Measurements from ENCODE around the gene PPM1L.

PPM1L gene

DNA sequence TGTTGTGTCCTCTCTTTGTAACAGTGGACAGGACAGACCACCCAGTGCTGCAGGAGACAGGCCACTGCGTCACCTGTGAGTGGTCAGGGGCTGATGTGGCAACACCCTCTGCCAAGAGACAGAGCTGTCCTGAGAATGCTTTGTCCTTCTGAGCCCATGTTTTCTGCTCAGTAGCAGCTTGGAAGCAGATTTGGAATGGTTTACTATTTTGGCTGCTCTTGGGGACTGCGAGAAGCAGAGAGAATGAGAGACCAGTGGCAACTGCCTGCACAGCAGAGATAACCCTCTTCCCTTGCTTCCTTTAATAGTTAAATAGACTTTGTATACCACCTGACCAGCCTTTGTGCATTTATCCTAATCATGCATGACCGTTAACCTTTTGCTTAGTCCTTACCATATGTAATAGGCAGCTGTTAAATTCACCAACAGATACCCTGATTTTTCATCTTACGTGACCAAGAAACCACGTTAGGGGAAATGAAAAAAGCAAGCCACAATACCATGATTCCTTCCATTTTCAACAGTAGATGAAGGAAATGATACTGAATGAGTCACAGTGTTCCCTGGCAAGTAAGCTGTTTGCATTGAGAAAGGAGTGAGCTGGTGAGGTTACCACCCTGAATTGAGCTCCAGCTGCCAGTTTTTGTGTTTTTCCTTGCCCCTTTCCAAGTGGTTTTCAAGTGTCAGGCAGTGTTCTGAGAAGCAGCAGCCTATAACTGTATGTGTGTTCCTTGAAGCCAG, 313.6 kb downstream of the PPM1L start:
- H2AK5ac ChIP-seq (ENCODE audit: low read length), result no peak overlapping the region
- DNase-seq, result no peak
- no peak overlapping the region for H3K9ac ChIP-seq (ENCODE audit: low read length)
- no peaks in the 10 kb centered on the region for H3K27me3 ChIP-seq (ENCODE audit: insufficient read depth, low read length, poor library complexity)
- H3K27ac ChIP-seq (ENCODE audit: low read depth, low read length), result no peak overlapping the region
- no peak overlapping the region for H3K4me2 ChIP-seq (ENCODE audit: low read length)
- no peak overlapping the region for H4K5ac ChIP-seq (ENCODE audit: low read length)
- H3K79me2 ChIP-seq (ENCODE audit: control insufficient read depth, insufficient read depth, low read length), result no peaks in the 10 kb centered on the region
- no peaks in the 10 kb centered on the region for H3K4me1 ChIP-seq (ENCODE audit: control insufficient read depth, low read depth, low read length)
- H2BK5ac ChIP-seq (ENCODE audit: low read length), result no peak overlapping the region
- H4K8ac ChIP-seq (ENCODE audit: low read depth, low read length), result no peak overlapping the region
- no peak overlapping the region for H3K23ac ChIP-seq (ENCODE audit: low read length)
- no peaks in the 10 kb centered on the region for H3K79me1 ChIP-seq (ENCODE audit: low read length)
- H3K4me3 ChIP-seq (ENCODE audit: low read length), result no peak overlapping the region
- no peak overlapping the region for H2BK15ac ChIP-seq (replicated peaks; ENCODE audit: low read depth)
- no peaks in the 10 kb centered on the region for H3K36me3 ChIP-seq (ENCODE audit: control insufficient read depth, insufficient read depth, low read length)
- H3K18ac ChIP-seq (ENCODE audit: low read length), result no peak overlapping the region
- H2BK120ac ChIP-seq (ENCODE audit: low read depth, low read length), result no peak overlapping the region
- H3K56ac ChIP-seq (ENCODE audit: low read length), result no peak overlapping the region
- no CpG with 5 or more reads among the region's 5 CpGs for WGBS (ENCODE audit: extremely low coverage, insufficient coverage, low lambda C conversion rate)
- H3K4ac ChIP-seq (ENCODE audit: low read depth, low read length), result no peak overlapping the region

DNA sequence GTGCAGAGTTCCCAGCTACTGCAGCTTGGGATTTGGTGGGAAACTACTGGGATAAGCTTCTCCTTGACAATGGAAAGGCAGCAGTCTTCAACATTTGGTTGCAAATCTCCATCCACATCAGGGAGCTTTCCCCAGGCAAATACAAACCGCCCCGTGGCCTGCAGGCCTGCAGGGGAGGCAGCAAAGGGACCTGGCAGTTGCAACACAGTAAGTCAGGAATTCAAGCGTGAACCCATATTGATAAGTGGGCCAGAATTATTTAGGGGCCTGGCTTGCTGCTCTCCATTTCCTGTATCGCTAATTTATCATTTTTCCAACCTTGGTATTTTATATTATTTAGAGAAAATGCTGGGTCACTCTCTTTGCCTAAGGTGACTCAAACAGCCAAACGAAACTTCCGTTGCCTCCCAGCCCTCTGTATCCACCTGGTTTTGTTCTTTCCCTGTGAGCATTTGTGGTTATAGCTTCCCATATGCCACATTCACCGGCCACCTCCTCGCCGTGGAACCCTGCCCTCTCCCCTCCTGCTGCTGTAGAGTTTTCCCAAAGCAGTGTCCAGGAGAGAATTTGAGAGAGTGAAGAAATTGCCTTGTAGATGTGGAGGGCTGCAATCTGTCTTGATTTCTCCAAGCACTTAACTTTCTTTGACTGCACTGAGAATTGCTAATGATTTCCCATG, 314.4 kb downstream of the PPM1L start:
- H3K4me3 ChIP-seq (ENCODE audit: low read length), result no peak overlapping the region
- no CpG with 5 or more reads among the region's 9 CpGs for whole genome bisulfite sequencing (ENCODE audit: extremely low coverage, insufficient coverage, low lambda C conversion rate)

DNA sequence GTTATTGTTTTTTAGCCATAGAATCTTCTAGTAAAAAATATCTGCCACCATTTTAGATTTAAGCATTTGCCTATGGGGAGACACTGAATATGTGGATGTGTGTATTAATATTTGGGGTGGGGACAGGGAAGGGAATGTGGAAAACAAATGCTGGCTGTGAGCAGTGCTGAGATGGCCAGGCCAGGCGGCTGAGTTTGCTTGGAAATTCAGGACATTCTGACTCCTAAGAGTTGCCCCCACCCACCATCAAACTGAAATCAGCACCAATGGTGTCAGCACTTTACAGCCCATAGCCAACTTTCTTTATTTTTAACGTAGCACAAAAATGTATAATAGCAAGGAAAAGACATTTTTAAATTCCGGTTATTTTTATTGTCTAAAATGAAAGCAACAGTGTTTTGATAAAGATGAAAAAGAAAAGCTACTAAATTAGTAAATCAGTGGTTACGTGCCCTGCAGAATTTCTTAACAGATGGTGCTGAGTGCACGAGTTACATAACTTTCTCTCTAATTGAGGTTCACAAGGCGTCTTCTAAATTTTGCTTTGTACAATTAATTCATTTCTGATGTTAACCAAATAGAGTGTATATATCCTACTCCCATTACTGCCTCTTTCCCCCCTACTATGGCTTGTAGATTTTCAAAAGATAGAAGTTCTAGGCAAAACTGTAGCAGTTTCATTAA, 315.1 kb downstream of the PPM1L start:
- Histone ChIP-seq H3K4me2 (ENCODE audit: low read length) (no peak overlapping the region), H2BK15ac (replicated peaks; ENCODE audit: low read depth) (no peak overlapping the region), H3K36me3 (ENCODE audit: control insufficient read depth, insufficient read depth, low read length) (no peaks in the 10 kb centered on the region), H2AK5ac (ENCODE audit: low read length) (no peak overlapping the region), H3K9ac (ENCODE audit: low read length) (no peak overlapping the region), H3K79me1 (ENCODE audit: low read length) (no peaks in the 10 kb centered on the region), H3K4ac (ENCODE audit: low read depth, low read length) (no peak overlapping the region), H3K4me1 (ENCODE audit: control insufficient read depth, low read depth, low read length) (no peaks in the 10 kb centered on the region), H3K4me3 (ENCODE audit: low read length) (no peak overlapping the region), H3K27me3 (ENCODE audit: insufficient read depth, low read length, poor library complexity) (no peaks in the 10 kb centered on the region), H2BK120ac (ENCODE audit: low read depth, low read length) (no peak overlapping the region), H3K27ac (ENCODE audit: low read depth, low read length) (no peak overlapping the region), H2BK5ac (ENCODE audit: low read length) (no peak overlapping the region), H3K79me2 (ENCODE audit: control insufficient read depth, insufficient read depth, low read length) (no peaks in the 10 kb centered on the region), H3K56ac (ENCODE audit: low read length) (no peak overlapping the region), H3K18ac (ENCODE audit: low read length) (no peak overlapping the region), H4K8ac (ENCODE audit: low read depth, low read length) (no peak overlapping the region), H3K23ac (ENCODE audit: low read length) (no peak overlapping the region), H4K5ac (ENCODE audit: low read length) (no peak overlapping the region)
- DNase-seq, result no peak
- WGBS (ENCODE audit: extremely low coverage, insufficient coverage, low lambda C conversion rate), result no CpG with 5 or more reads among the region's 6 CpGs

More for the DNA sequence above, 314.4 kb downstream of the PPM1L start:
- Histone ChIP-seq H3K4me1 (ENCODE audit: control insufficient read depth, low read depth, low read length) (no peaks in the 10 kb centered on the region), H3K4me2 (ENCODE audit: low read length) (no peak overlapping the region), H2BK15ac (replicated peaks; ENCODE audit: low read depth) (no peak overlapping the region), H2BK120ac (ENCODE audit: low read depth, low read length) (no peak overlapping the region), H3K9ac (ENCODE audit: low read length) (no peak overlapping the region), H4K5ac (ENCODE audit: low read length) (no peak overlapping the region), H4K8ac (ENCODE audit: low read depth, low read length) (no peak overlapping the region), H3K79me2 (ENCODE audit: control insufficient read depth, insufficient read depth, low read length) (no peaks in the 10 kb centered on the region), H3K18ac (ENCODE audit: low read length) (no peak overlapping the region), H3K4ac (ENCODE audit: low read depth, low read length) (no peak overlapping the region), H3K27me3 (ENCODE audit: insufficient read depth, low read length, poor library complexity) (no peaks in the 10 kb centered on the region), H3K56ac (ENCODE audit: low read length) (no peak overlapping the region), H3K79me1 (ENCODE audit: low read length) (no peaks in the 10 kb centered on the region), H2AK5ac (ENCODE audit: low read length) (no peak overlapping the region), H3K27ac (ENCODE audit: low read depth, low read length) (no peak overlapping the region), H3K23ac (ENCODE audit: low read length) (no peak overlapping the region), H3K36me3 (ENCODE audit: control insufficient read depth, insufficient read depth, low read length) (no peaks in the 10 kb centered on the region), H2BK5ac (ENCODE audit: low read length) (no peak overlapping the region)
- DNase-seq, result no peak

GRCh38 chr3:161072211-161072621, 316.2 kb downstream of the PPM1L start:
- H3K56ac ChIP-seq (ENCODE audit: low read length), result no peak overlapping the region
- no peak for DNase-seq
- no peak overlapping the region for H2BK15ac ChIP-seq (replicated peaks; ENCODE audit: low read depth)
- H3K9ac ChIP-seq (ENCODE audit: low read length), result no peak overlapping the region
- no peak overlapping the region for H3K4me3 ChIP-seq (ENCODE audit: low read length)
- H4K8ac ChIP-seq (ENCODE audit: low read depth, low read length), result no peak overlapping the region
- no peak overlapping the region for H2AK5ac ChIP-seq (ENCODE audit: low read length)
- no peaks in the 10 kb centered on the region for H3K4me1 ChIP-seq (ENCODE audit: control insufficient read depth, low read depth, low read length)
- no CpG with 5 or more reads among the region's 1 CpG for WGBS (ENCODE audit: extremely low coverage, insufficient coverage, low lambda C conversion rate)
- no peak overlapping the region for H3K4me2 ChIP-seq (ENCODE audit: low read length)
- H3K4ac ChIP-seq (ENCODE audit: low read depth, low read length), result no peak overlapping the region
- no peaks in the 10 kb centered on the region for H3K79me1 ChIP-seq (ENCODE audit: low read length)
- H2BK5ac ChIP-seq (ENCODE audit: low read length), result no peak overlapping the region
- no peak overlapping the region for H3K23ac ChIP-seq (ENCODE audit: low read length)
- H3K27ac ChIP-seq (ENCODE audit: low read depth, low read length), result no peak overlapping the region
- H3K79me2 ChIP-seq (ENCODE audit: control insufficient read depth, insufficient read depth, low read length), result no peaks in the 10 kb centered on the region
- no peak overlapping the region for H3K18ac ChIP-seq (ENCODE audit: low read length)
- H4K5ac ChIP-seq (ENCODE audit: low read length), result no peak overlapping the region
- no peaks in the 10 kb centered on the region for H3K27me3 ChIP-seq (ENCODE audit: insufficient read depth, low read length, poor library complexity)
- no peaks in the 10 kb centered on the region for H3K36me3 ChIP-seq (ENCODE audit: control insufficient read depth, insufficient read depth, low read length)
- no peak overlapping the region for H2BK120ac ChIP-seq (ENCODE audit: low read depth, low read length)

GRCh38 chr3:161072751-161073150, 316.7 kb downstream of the PPM1L start:
- Histone ChIP-seq H3K4ac (ENCODE audit: low read depth, low read length) (no peak overlapping the region), H3K56ac (ENCODE audit: low read length) (no peak overlapping the region), H3K27ac (ENCODE audit: low read depth, low read length) (no peak overlapping the region), H2BK5ac (ENCODE audit: low read length) (no peak overlapping the region), H2BK15ac (replicated peaks; ENCODE audit: low read depth) (no peak overlapping the region), H3K9ac (ENCODE audit: low read length) (no peak overlapping the region), H3K79me2 (ENCODE audit: control insufficient read depth, insufficient read depth, low read length) (no peaks in the 10 kb centered on the region), H3K23ac (ENCODE audit: low read length) (no peak overlapping the region), H3K18ac (ENCODE audit: low read length) (no peak overlapping the region), H2BK120ac (ENCODE audit: low read depth, low read length) (no peak overlapping the region), H3K4me3 (ENCODE audit: low read length) (no peak overlapping the region), H4K8ac (ENCODE audit: low read depth, low read length) (no peak overlapping the region), H4K5ac (ENCODE audit: low read length) (no peak overlapping the region), H3K36me3 (ENCODE audit: control insufficient read depth, insufficient read depth, low read length) (no peaks in the 10 kb centered on the region), H3K27me3 (ENCODE audit: insufficient read depth, low read length, poor library complexity) (no peaks in the 10 kb centered on the region), H3K4me1 (ENCODE audit: control insufficient read depth, low read depth, low read length) (no peaks in the 10 kb centered on the region), H3K79me1 (ENCODE audit: low read length) (no peaks in the 10 kb centered on the region), H3K4me2 (ENCODE audit: low read length) (no peak overlapping the region), H2AK5ac (ENCODE audit: low read length) (no peak overlapping the region)
- DNase-seq, result no peak

All from mesendoderm (in vitro differentiated cells).